Mesenchymal stem cell (in vitro differentiated cells and primary cell): Measurements from ENCODE around the gene AKT3.

Experiments
- DNase-seq: peaks from one replicate; pipeline ENCODE4 v3.0.0-alpha.2; 2013
- H2AFZ ChIP-seq: one replicate; pipeline ENCODE4 v1.6.1; 2013; ENCODE audit warnings: low read depth, mild to moderate bottlenecking, control low read depth, inconsistent platforms, low read length, moderate library complexity
- H2AK5ac ChIP-seq: 2 replicates; pipeline ENCODE4 v1.6.1; 2013; ENCODE audit warnings: low read length, moderate library complexity, mild to moderate bottlenecking, inconsistent platforms; ENCODE audit not compliant: severe bottlenecking
- H2BK120ac ChIP-seq: one replicate; pipeline ENCODE4 v1.6.1; 2013; ENCODE audit warnings: low read depth, mild to moderate bottlenecking, inconsistent platforms, low read length, moderate library complexity
- H2BK12ac ChIP-seq, 2 experiments: one replicate each; pipeline ENCODE4 v1.6.1; 2013; ENCODE audit warnings: inconsistent platforms in 2 of 2, low read length in 2 of 2, mild to moderate bottlenecking in 2 of 2, moderate library complexity in 2 of 2, control low read depth in 1 of 2
- H2BK15ac ChIP-seq: one replicate; pipeline ENCODE4 v1.6.1; 2013; ENCODE audit warnings: mild to moderate bottlenecking, low read depth, inconsistent platforms; ENCODE audit not compliant: poor library complexity, severe bottlenecking
- H2BK5ac ChIP-seq: 2 replicates; pipeline ENCODE4 v1.6.1; 2013; ENCODE audit warnings: low read depth, mild to moderate bottlenecking, low read length, control low read depth, inconsistent platforms; ENCODE audit not compliant: poor library complexity, severe bottlenecking
- H3K14ac ChIP-seq, 2 experiments: one replicate each; pipeline ENCODE4 v1.6.1; 2013; ENCODE audit warnings: inconsistent platforms in 2 of 2, low read length in 2 of 2, control low read depth in 1 of 2, mild to moderate bottlenecking in 1 of 2, moderate library complexity in 1 of 2
- H3K18ac ChIP-seq, 2 experiments: one replicate each; pipeline ENCODE4 v1.6.1; 2013; ENCODE audit warnings: inconsistent platforms in 2 of 2, low read length in 2 of 2, control low read depth in 1 of 2, low read depth in 1 of 2, mild to moderate bottlenecking in 1 of 2
- H3K23ac ChIP-seq, 2 experiments: one replicate each; pipeline ENCODE4 v1.6.1; 2013; ENCODE audit warnings: inconsistent platforms in 2 of 2, low read length in 2 of 2, mild to moderate bottlenecking in 2 of 2, moderate library complexity in 2 of 2, control low read depth in 1 of 2
- H3K27ac ChIP-seq: 2 replicates; pipeline ENCODE4 v1.5.1; 2013; ENCODE audit warnings: mild to moderate bottlenecking, moderate library complexity, low read length, control low read depth, inconsistent platforms; ENCODE audit not compliant: poor library complexity, severe bottlenecking
- H3K27me3 ChIP-seq, 2 experiments: 2 replicates each; pipeline versions ENCODE4 v1.6.1 to v1.7.0; 2013; ENCODE audit warnings: low read length in 2 of 2, mild to moderate bottlenecking in 2 of 2, moderate library complexity in 2 of 2, control low read depth in 1 of 2, inconsistent platforms in 1 of 2; ENCODE audit not compliant: control insufficient read depth in 1 of 2, insufficient read depth in 1 of 2
- H3K36me3 ChIP-seq, 2 experiments: 2 replicates each; pipeline versions ENCODE4 v1.6.1 to v1.7.0; 2013; ENCODE audit warnings: low read length in 2 of 2, control low read depth in 1 of 2, inconsistent platforms in 1 of 2, low read depth in 1 of 2, mild to moderate bottlenecking in 1 of 2; ENCODE audit not compliant: insufficient read depth in 2 of 2, control insufficient read depth in 1 of 2
- H3K4ac ChIP-seq, 2 experiments: one replicate each; pipeline ENCODE4 v1.6.1; 2013; ENCODE audit warnings: inconsistent platforms in 2 of 2, low read length in 2 of 2, mild to moderate bottlenecking in 2 of 2, moderate library complexity in 2 of 2, control low read depth in 1 of 2, low read depth in 1 of 2
- H3K4me1 ChIP-seq: 2 replicates; pipeline ENCODE4 v1.6.1; 2013; ENCODE audit warnings: low read depth, low read length, control low read depth; ENCODE audit not compliant: control insufficient read depth, insufficient read depth
- H3K4me2 ChIP-seq: 2 replicates; pipeline ENCODE4 v1.6.1; 2013; ENCODE audit warnings: low read length, mild to moderate bottlenecking, inconsistent platforms; ENCODE audit not compliant: poor library complexity, severe bottlenecking
- H3K4me3 ChIP-seq, 2 experiments: 2 replicates each; pipeline versions ENCODE4 v1.5.1 to v1.7.0; 2013; ENCODE audit warnings: low read length in 2 of 2, mild to moderate bottlenecking in 2 of 2, control low read depth in 1 of 2, low read depth in 1 of 2; ENCODE audit not compliant: insufficient read depth in 1 of 2
- H3K79me1 ChIP-seq: replicated peaks from 2 replicates; pipeline ENCODE4 v1.6.1; 2013; ENCODE audit warnings: mild to moderate bottlenecking, control low read depth, low read length, inconsistent platforms; ENCODE audit not compliant: poor library complexity, severe bottlenecking
- H3K9ac ChIP-seq: 2 replicates; pipeline ENCODE4 v1.7.0; 2013; ENCODE audit warnings: mild to moderate bottlenecking, low read length, moderate library complexity
- H3K9me3 ChIP-seq: 2 replicates; pipeline ENCODE4 v1.7.0; 2013; ENCODE audit warnings: mild to moderate bottlenecking, low read length; ENCODE audit not compliant: control insufficient read depth
- H4K8ac ChIP-seq: one replicate; pipeline ENCODE4 v1.6.1; 2013; ENCODE audit warnings: inconsistent platforms, mild to moderate bottlenecking, low read length, moderate library complexity
- H4K91ac ChIP-seq: one replicate; pipeline ENCODE4 v1.6.1; 2013; ENCODE audit warnings: mild to moderate bottlenecking, low read length, inconsistent platforms
- WGBS: methylation state at CpG from one replicate; pipeline ENCODE4 v1.1.7; 2013; ENCODE audit warnings: mixed read lengths; 5-methylcytosine and 5-hydroxymethylcytosine counted together

Gene AKT3

DNA sequence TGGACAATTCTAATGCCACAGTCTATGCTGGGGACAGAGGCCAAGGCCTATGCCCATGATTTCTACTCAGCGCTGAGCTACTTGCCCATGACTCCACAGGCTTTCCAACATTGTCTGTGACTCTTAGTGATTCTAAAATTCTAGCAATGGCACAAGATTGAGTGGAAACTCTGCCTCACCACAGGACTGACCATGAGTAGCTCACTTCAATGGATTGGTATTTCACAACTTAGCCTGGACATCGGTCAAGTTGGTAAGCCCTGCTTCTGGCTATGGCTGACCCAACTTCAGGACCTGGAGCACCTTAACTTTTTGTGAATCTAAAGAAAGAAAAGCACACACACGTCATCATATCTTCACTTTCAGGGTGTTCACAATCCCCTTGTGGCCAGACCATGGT, 339.1 kb downstream of the AKT3 start:
- H4K91ac ChIP-seq, result no peak overlapping the region
- no peak overlapping the region for H2AFZ ChIP-seq
- no peak overlapping the region for H2BK12ac ChIP-seq
- H3K4me3 ChIP-seq, result no peak overlapping the region
- H2BK5ac ChIP-seq, result no peak overlapping the region
- H3K36me3 ChIP-seq, result peaks cover 19 to 26% of the 10 kb centered on the region in 2 experiments
- no peak overlapping the region for H3K18ac ChIP-seq
- 95% methylated on average over 3 of the region's 3 CpGs for WGBS
- no peak overlapping the region for H2AK5ac ChIP-seq
- no peak overlapping the region for H3K4ac ChIP-seq
- no peak overlapping the region for H3K27ac ChIP-seq
- H3K14ac ChIP-seq, result no peak overlapping the region
- no peaks in the 10 kb centered on the region for H3K27me3 ChIP-seq
- H3K9ac ChIP-seq, result no peak overlapping the region
- H3K79me1 ChIP-seq, result peaks cover 8% of the 10 kb centered on the region
- H3K23ac ChIP-seq, result no peak overlapping the region
- H4K8ac ChIP-seq, result no peak overlapping the region
- H2BK15ac ChIP-seq, result no peak overlapping the region
- no peak for DNase-seq
- H3K4me2 ChIP-seq, result no peak overlapping the region
- peaks cover 2% of the 10 kb centered on the region for H3K4me1 ChIP-seq
- H3K9me3 ChIP-seq, result no peaks in the 10 kb centered on the region
- H2BK120ac ChIP-seq, result no peak overlapping the region

DNA sequence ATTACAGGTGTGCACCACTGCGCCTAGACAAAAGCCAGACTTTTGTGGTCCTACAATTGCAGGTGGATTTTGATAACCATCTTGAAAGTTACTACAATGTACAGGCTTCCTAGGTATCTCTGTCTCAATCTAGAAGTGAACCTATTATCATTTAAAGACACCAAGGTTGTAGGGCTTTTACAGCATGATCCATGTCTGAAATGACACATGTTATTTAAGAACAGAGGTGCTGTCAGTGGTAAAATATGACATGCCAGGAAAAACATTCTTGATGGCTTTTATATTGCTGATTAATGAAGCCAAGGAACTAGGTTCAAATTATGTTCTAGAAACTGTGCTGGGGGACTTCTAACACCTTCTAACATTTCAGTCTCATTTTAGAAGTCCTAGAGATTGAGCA, 341.1 kb downstream of the AKT3 start:
- H2BK15ac ChIP-seq, result no peak overlapping the region
- no peak overlapping the region for H2AFZ ChIP-seq
- H3K4me2 ChIP-seq, result no peak overlapping the region
- no peaks in the 10 kb centered on the region for H3K9me3 ChIP-seq
- H3K27me3 ChIP-seq, result no peaks in the 10 kb centered on the region
- H3K27ac ChIP-seq, result no peak overlapping the region
- peaks cover 24 to 40% of the 10 kb centered on the region in 2 experiments for H3K36me3 ChIP-seq
- H3K9ac ChIP-seq, result no peak overlapping the region
- no peak overlapping the region for H3K18ac ChIP-seq
- H2AK5ac ChIP-seq, result no peak overlapping the region
- H2BK12ac ChIP-seq, result no peak overlapping the region
- peaks cover 8% of the 10 kb centered on the region for H3K79me1 ChIP-seq
- H2BK5ac ChIP-seq, result no peak overlapping the region
- peaks cover 2% of the 10 kb centered on the region for H3K4me1 ChIP-seq
- DNase-seq, result no peak
- 100% methylated on average over 1 of the region's 1 CpG for WGBS
- H4K8ac ChIP-seq, result no peak overlapping the region
- H4K91ac ChIP-seq, result no peak overlapping the region
- no peak overlapping the region for H3K14ac ChIP-seq
- no peak overlapping the region for H2BK120ac ChIP-seq
- H3K4me3 ChIP-seq, result no peak overlapping the region
- H3K23ac ChIP-seq, result no peak overlapping the region
- H3K4ac ChIP-seq, result no peak overlapping the region

DNA sequence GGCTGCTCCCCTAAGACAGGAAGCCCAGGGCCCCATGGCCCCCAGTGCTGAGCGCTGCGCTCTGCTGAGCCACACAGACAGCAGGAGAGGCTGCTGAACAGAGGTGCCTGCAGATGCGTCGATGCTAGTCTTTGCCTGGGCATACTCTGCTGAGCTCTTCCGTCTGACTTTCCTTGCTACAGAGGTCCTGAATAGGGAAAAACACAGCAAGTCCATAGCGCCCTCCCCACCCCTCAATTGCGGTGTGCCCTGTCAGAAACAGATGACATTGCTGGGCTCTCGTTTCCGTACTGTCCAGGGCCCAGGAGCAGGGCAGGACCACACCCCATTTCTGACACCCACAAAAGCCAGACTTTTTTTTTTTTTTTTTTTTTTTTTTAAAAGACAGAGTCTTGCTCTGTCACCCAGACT, 341.7 kb downstream of the AKT3 start:
- Histone ChIP-seq H2AK5ac (no peak overlapping the region), H2BK5ac (no peak overlapping the region), H3K9me3 (no peaks in the 10 kb centered on the region), H3K4me2 (no peak overlapping the region), H3K79me1 (peaks cover 8% of the 10 kb centered on the region), H3K4ac (no peak overlapping the region), H2BK15ac (no peak overlapping the region), H4K91ac (no peak overlapping the region), H2BK120ac (no peak overlapping the region), H3K36me3 (peaks cover 25 to 47% of the 10 kb centered on the region in 2 experiments), H3K27ac (no peak overlapping the region), H3K23ac (no peak overlapping the region), H2AFZ (no peak overlapping the region), H3K4me1 (peaks cover 2% of the 10 kb centered on the region), H3K27me3 (no peaks in the 10 kb centered on the region), H3K14ac (no peak overlapping the region), H3K9ac (no peak overlapping the region), H4K8ac (no peak overlapping the region), H2BK12ac (no peak overlapping the region), H3K4me3 (no peak overlapping the region), H3K18ac (no peak overlapping the region)
- DNase-seq, result no peak
- 93% methylated on average over 9 of the region's 9 CpGs for WGBS

DNA sequence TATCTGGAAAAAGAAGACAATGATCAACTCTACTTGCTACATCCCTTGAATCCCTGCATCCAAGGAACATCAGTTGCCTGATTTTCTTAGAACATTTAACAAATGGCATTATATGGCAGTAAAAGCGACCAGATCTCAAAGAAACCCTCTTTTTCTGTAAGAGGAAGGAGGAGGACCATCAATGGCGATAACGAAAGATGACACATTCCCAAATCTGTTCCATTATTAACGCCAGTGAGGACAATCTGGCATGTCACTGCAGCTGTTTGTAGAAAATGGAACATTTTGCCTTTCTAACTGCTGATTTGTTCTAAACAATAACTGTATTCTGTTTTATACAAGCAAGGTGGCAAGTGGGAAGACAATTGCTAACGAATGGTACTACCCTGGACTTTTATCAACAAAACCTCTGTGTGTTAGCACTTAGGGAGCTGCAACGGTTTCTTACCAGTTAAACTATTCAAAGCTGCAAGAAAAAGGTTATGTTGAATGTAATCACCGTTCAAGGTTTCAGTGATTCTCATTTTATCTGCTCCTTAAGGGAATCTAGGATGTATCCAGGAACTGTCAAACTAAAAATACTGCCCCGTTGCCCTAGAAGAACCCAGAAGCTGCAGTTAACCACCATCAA, 342.3 kb downstream of the AKT3 start:
- no peak for DNase-seq
- Histone ChIP-seq H2AK5ac (no peak overlapping the region), H3K36me3 (peaks cover 27 to 47% of the 10 kb centered on the region in 2 experiments), H3K27ac (no peak overlapping the region), H3K27me3 (no peaks in the 10 kb centered on the region), H3K4ac (no peak overlapping the region), H4K91ac (no peak overlapping the region), H3K4me3 (no peak overlapping the region), H3K9me3 (no peaks in the 10 kb centered on the region), H3K14ac (no peak overlapping the region), H2BK15ac (no peak overlapping the region), H3K4me2 (no peak overlapping the region), H2AFZ (no peak overlapping the region), H3K4me1 (peaks cover 2% of the 10 kb centered on the region), H2BK12ac (no peak overlapping the region), H2BK120ac (no peak overlapping the region), H4K8ac (no peak overlapping the region), H3K79me1 (peaks cover 4% of the 10 kb centered on the region), H2BK5ac (no peak overlapping the region), H3K18ac (no peak overlapping the region), H3K23ac (no peak overlapping the region), H3K9ac (no peak overlapping the region)
- WGBS, result 91% methylated on average over 7 of the region's 8 CpGs
